ENCODE results near the gene FTO. TPM values are rescaled to one million over a fixed set of nuclear protein-coding genes. Genes with fewer than 3 reads are reported as not detected.
A peak's percentile ranks its signal among the peaks of the same experiment; 100 is the strongest.

The FTO gene
- total RNA-seq, 6 experiments from 2014 or later = 93.7 to 107 (median 105) TPM

GRCh38 chr16:53732296-53732929, 28.5 kb downstream of the FTO start:
- Mint-ChIP-seq H3K27me3 (ENCODE audit: insufficient read depth) (no peaks in the 10 kb centered on the region), H3K4me1 (ENCODE audit: low read depth) (peaks cover 21% of the 10 kb centered on the region), H3K9me3 (no peaks in the 10 kb centered on the region), H3K4me3 (no peak overlapping the region), H3K27ac (peak overlapping the region; percentile 9), H3K36me3 (ENCODE audit: low read depth) (peaks cover 4% of the 10 kb centered on the region; the same call in 1 of the 2 replicates)
- no peak for TF ChIP-seq CTCF (IDR thresholded peaks at IDR 0.05)
- no peak for DNase-seq

- H3K9me3 Mint-ChIP-seq = no peaks in the 10 kb centered on the region
- H3K27me3 Mint-ChIP-seq (ENCODE audit: insufficient read depth) = no peaks in the 10 kb centered on the region
- no peak for DNase-seq
- no peak overlapping the region for H3K27ac Mint-ChIP-seq
- no peaks in the 10 kb centered on the region; the same call in 1 of the 2 replicates for H3K36me3 Mint-ChIP-seq (ENCODE audit: low read depth)
- no peak overlapping the region for H3K4me3 Mint-ChIP-seq
- TF ChIP-seq CTCF (IDR thresholded peaks at IDR 0.05) = no peak
- H3K4me1 Mint-ChIP-seq (ENCODE audit: low read depth) = peaks cover 25% of the 10 kb centered on the region
These were observed 31.0 kb downstream of the FTO start for GRCh38 chr16:53734908-53735307.

- Mint-ChIP-seq H3K4me1 (ENCODE audit: low read depth) (peaks cover 25% of the 10 kb centered on the region), H3K4me3 (no peak overlapping the region), H3K27ac (no peak overlapping the region), H3K9me3 (no peaks in the 10 kb centered on the region), H3K27me3 (ENCODE audit: insufficient read depth) (no peaks in the 10 kb centered on the region), H3K36me3 (ENCODE audit: low read depth) (no peaks in the 10 kb centered on the region; the same call in 1 of the 2 replicates)
- TF ChIP-seq CTCF (IDR thresholded peaks at IDR 0.05) = no peak
- no peak for DNase-seq
These were observed 32.3 kb downstream of the FTO start for GRCh38 chr16:53736297-53736696.

GRCh38 chr16:53737552-53737951, 33.6 kb downstream of the FTO start:
- Mint-ChIP-seq H3K27me3 (ENCODE audit: insufficient read depth) (no peaks in the 10 kb centered on the region), H3K27ac (no peak overlapping the region), H3K4me3 (no peak overlapping the region), H3K9me3 (no peaks in the 10 kb centered on the region), H3K4me1 (ENCODE audit: low read depth) (peaks cover 26% of the 10 kb centered on the region), H3K36me3 (ENCODE audit: low read depth) (no peaks in the 10 kb centered on the region; the same call in 1 of the 2 replicates)
- DNase-seq = no peak
- no peak for TF ChIP-seq CTCF (IDR thresholded peaks at IDR 0.05)

GRCh38 chr16:53740476-53740875, 36.5 kb downstream of the FTO start:
- Mint-ChIP-seq H3K4me1 (ENCODE audit: low read depth) (peaks cover 40% of the 10 kb centered on the region), H3K27ac (no peak overlapping the region), H3K9me3 (no peaks in the 10 kb centered on the region), H3K36me3 (ENCODE audit: low read depth) (no peaks in the 10 kb centered on the region), H3K27me3 (ENCODE audit: insufficient read depth) (no peaks in the 10 kb centered on the region), H3K4me3 (no peak overlapping the region)
- no peak for DNase-seq
- no peak for TF ChIP-seq CTCF (IDR thresholded peaks at IDR 0.05)

Data from HFFc6 (cell line).